NCI-H2196 (cell line): ENCODE data around the gene AMN.

ENCODE experiments used
- DNase-seq: peaks from one replicate; lab custom pipeline; 2025; ENCODE audit not compliant: unreplicated experiment; lab: John Stamatoyannopoulos, UW

Gene AMN

DNA sequence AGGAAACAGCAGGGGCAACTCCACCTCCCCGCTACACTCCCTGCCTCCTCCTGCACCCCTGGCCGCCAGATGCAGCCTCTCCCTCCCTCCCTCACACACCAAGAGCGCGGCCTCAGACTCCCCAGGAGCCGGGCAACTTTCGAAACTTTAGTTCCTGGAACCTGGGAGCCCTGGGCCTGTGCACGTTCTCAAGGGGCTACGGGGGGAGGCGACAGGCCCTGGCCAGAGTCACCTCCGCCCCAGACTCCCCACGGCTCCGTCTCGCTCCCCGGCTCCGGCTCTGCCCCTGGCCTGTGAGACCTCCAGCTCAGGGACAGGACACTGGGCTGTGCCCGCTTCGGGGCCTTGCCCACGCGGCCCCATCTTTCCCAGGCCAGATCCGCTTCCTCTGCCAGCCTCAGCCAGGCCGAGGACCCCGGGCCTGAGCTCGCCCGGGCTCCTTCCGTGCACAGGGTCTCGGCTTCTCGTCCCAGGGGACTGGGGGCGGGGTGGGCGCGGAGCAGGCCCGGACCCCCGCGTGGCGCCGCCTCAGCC, 5.5 kb downstream of the AMN start:
- no peak for DNase-seq

DNA sequence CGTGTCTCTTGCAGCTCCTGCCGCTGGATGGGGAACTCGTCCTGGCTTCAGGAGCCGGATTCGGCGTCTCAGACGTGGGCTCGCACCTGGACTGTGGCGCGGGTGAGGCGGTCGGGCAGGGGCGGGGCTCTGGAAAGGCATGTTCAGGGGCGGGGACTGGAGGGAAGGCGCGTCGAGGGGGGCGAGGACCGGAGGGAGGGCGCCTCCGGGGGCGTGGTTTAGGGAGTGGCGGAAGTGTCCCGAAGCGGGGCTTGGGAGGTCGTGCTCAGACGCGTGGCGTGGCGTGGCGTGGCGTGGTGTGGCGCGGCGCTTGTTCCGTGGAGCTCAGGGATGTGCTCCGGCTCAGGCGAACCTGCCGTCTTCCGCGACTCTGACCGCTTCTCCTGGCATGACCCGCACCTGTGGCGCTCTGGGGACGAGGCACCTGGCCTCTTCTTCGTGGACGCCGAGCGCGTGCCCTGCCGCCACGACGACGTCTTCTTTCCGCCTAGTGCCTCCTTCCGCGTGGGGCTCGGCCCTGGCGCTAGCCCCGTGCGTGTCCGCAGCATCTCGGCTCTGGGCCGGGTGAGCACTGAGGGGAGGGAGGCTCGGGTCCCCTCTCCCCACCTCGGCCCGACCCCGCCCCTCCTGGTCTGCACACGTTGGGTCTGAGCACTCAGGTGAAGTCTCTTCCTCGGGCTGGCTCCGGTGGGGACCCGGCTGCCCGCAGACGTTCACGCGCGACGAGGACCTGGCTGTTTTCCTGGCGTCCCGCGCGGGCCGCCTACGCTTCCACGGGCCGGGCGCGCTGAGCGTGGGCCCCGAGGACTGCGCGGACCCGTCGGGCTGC, 6.2 kb downstream of the AMN start:
- peak; percentile 47 for DNase-seq

DNA sequence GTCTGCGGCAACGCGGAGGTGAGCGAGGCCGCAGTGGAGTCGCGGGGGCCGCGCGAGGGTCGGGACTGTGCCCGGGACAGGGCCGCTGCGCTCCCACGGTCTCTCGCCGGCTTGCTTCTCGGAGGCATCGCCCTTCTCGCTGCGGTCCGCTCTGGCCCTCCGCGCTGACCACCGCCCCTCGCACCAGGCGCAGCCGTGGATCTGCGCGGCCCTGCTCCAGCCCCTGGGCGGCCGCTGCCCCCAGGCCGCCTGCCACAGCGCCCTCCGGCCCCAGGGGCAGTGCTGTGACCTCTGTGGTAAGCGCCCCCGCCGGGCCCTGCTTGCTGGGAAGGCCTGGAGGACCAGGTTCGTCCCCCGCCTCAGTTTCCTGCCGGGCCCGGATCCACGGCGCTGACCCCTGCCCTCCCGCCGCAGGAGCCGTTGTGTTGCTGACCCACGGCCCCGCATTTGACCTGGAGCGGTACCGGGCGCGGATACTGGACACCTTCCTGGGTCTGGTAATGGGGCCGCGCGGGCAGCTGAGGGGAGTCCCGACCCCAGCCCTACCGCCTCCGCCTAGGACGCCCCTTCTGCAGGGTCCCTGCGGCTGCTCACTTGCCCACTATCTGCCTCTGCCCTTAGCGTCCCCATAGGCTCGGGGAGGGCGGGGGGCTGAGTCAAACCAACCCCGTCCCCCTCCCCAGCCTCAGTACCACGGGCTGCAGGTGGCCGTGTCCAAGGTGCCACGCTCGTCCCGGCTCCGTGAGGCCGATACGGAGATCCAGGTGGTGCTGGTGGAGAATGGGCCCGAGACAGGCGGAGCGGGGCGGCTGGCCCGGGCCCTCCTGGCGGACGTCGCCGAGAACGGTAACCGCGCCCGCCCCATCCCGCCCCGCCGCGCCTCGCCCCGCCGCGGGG, 7.0 kb downstream of the AMN start:
- no peak for DNase-seq

DNA sequence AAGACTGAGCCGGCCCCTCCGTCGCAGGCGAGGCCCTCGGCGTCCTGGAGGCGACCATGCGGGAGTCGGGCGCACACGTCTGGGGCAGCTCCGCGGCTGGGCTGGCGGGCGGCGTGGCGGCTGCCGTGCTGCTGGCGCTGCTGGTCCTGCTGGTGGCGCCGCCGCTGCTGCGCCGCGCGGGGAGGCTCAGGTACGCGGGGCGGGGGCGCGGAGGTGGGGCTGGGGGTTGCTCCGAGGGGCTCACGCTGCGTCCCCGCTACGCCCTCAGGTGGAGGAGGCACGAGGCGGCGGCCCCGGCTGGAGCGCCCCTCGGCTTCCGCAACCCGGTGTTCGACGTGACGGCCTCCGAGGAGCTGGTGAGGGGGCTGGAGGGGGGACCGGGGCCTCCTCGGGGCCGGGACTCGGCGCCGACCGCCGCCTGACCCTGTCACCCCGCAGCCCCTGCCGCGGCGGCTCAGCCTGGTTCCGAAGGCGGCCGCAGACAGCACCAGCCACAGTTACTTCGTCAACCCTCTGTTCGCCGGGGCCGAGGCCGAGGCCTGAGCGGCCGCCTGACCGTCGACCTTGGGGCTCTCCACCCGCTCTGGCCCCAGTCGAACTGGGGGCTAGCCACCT, 7.8 kb downstream of the AMN start:
- peak; percentile 1 for DNase-seq

DNA sequence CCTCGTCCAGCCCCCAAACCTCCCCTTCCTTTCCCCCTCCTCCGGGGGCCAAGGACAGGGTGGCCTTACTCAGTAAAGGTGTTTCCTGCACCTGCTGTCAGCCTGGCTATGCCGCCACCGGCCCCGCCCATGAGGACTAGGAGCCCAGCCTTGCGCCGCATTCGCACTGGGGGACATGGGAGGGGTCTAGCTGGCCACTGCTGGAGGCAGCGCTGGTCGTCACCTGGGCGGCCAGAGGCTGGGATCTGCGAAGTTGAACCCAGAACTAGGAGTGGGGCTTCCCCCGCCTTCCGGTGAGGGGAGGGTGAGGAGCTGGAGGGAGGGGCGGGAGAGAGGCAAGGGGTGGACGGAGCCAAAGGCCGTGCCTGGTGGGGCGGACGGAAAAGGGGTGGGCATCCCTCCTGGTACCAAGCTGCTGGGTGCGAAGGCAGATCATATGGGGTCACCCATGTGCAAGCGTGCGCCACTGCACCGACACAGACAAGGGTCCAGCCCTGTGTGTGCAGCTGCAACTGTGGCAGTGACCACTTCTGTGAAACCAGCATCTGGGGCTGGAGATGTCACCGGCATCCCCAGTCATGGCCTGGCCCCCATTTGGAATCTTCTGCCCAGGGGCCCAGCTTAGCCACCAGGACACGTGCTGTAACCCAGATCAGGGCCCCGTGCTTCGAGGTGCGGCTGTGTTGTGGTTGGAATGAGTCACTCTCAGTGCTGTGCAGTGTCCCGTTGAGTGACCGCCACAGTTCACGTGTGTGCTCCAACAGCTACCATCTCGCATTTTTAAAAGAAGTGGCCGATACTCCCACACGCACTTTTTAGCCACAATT, 8.5 kb downstream of the AMN start:
- DNase-seq, result no peak

DNA sequence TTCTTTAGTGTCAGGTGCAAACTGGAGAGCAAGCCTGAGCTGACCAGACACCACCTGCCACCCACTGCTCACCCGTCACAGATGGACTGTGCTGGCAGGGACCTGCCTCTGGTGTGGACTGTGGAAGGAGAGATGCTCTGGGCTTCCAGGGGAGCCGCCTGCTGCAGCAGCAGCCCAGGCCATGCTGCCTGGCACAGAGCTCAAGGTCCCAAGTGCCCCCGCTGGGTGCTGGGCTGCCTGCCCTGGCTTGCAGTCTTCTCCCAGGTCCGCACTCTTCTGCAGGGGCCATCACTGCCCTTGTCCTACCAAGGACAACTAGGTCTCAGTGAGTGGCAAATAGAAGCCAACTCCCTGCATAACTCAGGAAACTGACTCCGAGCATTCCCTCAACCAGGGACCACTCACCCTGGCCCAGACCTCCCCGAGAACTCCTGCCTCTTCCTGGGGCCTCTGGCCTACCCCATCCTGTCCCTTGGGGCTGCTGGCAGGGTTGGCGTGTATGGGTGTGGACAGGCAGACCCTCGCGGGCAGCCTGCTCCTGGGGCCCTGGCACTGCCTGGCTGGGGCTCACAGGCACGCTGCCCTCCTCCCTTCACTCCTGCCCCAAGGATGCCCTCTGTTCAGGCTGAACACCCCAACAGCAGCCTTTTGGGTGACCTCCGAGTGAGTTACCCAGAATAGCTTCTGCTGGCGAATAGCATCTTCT, 9.3 kb downstream of the AMN start:
- no peak for DNase-seq

DNA sequence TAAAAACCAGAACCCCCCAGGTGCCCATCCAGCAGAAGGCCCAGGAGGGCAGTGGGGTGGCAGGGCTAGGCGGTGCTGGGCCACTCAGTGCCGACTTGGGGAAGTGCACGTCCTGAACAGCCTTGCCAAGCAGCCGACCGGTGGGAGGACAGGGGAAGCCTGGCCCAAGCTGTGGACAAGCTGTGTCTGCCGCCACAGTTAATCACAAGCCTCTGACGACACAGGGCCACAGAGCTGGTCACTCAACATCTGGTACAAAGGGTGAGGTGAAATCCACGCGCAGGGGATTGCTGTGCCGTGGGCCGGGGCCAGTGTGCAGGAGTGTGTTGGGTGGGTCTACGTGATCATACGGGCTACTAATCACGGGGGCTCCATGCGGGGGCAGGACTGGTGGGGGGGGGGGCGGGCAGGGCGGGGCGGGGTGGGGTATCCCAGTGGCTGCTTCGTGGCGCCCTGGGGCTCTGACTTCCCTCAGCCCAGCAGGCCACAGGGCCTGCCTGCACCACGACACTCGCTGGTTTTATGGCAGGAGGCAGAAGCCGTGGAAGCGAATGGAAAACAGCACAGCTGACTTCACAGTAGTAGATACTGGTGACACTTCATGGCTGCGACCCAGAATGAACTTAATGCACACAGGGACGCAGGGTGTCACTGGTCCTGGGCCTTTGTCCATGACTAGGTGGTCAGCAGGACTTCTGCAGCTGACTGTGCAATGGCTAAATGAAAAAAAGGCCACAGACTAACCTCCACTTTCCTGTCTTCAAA, 10.2 kb downstream of the AMN start:
- DNase-seq, result no peak

DNA sequence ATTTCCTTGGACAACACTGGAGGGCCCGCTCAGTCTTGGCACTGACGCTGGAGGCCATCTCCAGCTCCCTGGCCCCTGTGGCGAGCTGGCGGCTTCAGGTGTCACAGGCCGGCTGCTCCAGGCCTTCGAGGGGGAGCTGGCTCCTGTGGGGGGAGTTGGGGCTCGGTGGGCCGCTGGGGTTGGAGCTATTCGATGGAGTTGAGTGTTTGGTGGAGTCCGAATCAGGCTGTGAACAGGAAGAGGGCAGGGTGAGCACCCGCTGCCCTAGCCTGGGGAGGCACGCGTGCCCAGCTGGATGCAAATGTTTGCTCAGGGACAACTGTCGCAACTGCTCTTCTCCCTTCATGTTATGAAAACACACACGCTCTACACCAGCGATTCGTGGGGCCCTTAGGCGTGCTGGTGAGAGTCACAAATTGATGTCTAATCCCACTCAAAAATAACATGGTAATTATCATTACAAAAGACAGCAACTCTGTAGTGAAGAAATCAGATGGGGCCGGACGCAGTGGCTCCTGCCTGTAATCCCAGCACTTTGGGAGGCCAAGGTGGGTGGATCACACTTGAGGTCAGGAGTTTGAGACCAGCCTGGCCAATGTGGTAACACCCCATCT, 11.3 kb downstream of the AMN start:
- no peak for DNase-seq

DNA sequence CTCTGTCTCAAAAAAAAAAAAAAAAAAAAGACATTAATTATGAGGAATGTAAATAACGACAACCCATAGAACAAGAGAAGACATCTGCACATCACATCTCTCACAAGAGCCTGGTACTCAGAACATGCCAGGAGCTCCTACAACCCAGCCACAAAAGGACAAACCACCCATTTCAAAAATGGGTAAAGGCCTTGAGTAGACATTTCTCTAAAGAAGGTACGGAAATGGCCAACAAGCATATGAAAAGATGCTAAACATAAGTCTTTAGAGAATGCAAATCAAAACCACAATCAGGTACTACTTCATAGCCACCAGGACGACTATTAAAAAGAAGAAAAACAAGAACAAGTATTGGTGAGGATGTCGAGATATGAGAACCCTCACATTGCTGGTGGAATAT, 13.3 kb downstream of the AMN start:
- DNase-seq, result no peak

DNA sequence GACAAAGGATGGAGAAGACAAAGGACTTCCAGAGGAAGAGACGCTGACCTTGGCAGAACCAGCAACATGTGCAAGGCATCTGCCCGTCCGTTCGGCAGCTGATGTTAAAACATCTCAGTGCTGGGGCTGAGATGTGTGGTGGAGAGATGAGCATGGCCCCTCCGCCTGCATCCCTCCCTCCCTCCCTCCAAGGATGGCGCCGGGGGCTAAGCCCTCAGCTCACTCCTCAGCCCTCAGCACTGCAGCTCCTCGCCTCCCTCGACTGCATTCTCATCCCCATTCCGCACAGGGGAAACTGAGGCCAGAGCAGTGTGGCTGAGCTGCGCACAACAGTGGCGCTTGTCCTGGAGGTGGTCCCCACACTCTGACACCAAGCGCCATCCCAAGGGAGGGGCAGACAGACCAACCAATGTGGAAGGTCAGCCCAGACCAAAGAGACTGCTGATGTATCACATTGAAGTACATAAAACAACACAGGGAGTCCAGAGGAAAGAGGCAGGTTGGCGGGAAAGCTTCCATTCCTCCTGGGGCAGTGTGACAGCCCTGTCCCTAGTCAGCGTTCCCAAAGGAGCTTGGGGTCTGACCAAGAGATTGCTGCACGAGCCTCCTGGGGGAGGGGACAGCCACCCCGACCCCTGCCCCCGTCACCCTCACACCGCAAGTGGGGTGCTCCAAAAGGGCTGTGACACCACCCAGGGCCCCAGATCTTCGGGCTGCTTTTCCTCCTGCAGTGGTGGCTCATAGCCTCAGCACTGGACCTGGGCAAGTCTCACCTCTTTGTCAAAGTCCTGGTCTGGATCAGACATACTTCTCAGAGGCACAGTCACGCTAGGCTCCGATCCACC, 15.1 kb downstream of the AMN start:
- DNase-seq, result no peak

DNA sequence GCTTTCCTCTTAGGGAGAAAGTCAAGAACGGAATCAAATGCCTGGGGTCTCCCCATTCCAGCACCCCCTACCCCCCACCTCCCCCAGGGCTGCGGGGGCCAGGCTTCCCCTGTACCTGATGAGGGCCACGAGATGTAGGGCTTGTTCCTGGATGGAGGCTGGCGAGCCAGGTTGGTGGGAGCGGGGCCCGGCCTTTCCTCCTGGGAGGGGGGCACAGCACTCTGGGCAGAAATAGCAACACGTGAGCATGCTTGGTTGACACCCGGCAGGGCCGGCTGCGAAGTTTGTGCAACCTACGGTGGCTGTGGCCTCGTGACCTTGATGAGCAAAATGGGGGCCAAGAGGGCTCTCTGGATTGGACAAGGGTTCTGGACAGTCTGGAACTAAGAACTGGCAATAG, 15.7 kb downstream of the AMN start:
- DNase-seq, result no peak

DNA sequence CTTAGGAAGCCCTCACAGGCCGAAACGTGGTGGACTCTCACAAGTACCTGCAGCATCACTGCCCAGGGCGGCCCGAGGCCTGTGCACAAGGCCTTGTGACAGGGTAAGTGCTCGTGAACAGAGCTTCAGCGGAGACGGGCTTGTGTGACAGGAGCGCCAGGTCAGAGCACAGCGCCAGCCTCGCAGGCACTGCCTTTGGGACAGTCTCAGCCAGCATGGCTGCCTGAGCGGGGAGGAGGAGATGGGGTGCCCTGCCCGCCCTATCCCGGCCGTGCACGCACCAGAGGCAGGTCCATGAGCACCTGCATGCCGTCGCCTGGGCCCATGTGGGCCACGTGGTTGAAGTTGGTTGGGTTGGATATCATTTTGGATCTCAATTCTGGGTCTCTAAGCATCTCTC, 16.9 kb downstream of the AMN start:
- no peak for DNase-seq

DNA sequence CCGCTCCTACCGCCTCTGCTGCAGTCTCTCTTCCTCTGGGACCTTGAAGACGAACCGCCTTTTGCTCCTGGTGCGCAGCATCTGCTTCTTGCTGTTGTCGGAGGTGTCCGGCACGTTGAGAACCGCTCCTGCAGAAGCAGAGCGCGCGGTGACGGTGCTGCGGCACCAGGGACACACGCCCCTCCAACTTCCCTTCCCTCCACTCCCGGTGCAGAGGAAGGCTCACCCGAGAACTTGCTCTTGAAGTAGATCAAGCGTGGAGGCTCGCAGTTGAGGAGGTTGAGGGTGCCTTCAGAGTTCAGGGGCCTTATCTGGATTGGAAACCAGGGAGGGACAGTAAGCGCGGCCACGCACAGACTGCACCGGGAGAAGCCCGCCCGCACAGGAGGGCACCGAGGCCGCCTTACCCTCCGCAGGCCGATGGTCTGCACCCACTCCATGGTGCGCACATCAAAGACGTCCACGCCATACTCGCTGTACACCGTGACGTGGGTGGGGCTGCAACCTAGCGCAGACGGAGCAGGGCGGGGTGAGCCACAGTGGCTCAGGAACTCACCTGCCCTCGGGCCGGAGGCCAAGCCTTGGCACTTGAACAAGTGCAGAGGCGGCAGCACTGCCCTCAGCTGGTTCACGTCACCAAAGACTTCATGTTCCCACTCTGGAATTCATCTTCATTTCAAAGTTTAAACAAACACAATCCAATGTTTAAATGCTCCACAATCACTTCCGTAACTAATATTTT, 17.5 kb downstream of the AMN start:
- no peak for DNase-seq

DNA sequence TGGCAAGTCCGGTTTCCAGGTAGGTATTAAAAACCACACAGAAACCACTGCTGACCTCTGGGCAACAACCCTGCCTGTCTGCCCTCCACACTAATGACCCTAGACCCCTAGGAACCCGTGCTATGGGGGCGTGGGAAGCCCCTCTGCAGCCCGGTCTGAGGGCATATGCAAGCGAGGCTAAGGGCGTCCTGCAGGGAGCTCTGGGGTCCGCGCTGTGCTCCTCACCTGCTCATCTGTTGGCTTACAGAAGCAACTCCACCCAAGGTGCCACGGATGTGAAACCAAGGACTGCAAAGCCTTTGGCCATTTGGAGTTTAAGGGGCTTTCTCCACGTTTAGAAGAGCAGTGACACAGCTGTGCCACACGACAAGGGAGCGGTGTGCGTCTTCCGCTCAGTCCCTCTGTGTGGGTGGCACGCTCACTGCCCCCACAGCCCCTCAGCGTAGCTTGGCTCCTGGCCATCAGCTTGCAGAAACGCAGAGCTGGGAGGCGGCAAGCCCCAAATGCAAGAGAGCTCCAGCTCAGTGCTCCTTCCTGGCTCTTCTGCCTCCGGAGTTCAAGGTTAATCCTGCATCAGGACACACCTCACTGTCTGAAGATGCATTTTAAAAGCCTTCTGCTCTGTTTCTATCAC, 18.4 kb downstream of the AMN start:
- no peak for DNase-seq

DNA sequence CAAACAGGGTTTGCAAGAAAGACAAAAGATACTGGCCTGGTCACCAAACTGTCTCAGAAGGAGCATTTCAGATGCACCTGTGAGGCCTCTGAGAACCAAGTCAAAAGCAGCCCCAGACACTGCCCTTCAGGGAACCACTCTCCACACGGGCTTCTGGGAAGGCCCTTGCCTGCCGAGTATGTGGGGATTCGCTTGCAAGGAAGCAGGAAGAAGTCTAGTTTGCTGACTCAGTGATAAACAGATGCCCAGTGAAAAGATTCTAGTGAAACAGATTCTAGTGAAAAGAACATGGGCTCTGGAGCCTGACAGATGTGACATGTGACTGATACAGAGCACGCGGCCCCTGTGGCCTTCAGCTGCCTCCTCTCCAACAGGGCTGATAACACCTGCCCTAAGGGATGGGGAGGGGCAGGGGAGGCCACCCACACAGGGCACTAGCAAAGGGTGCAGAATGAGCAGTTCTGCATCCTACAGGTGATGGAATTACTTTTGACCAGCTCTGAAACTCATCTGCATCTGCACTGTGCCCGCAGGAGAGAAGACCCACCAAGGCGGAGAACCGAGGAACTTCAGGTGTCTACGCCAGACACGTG, 19.1 kb downstream of the AMN start:
- no peak for DNase-seq

DNA sequence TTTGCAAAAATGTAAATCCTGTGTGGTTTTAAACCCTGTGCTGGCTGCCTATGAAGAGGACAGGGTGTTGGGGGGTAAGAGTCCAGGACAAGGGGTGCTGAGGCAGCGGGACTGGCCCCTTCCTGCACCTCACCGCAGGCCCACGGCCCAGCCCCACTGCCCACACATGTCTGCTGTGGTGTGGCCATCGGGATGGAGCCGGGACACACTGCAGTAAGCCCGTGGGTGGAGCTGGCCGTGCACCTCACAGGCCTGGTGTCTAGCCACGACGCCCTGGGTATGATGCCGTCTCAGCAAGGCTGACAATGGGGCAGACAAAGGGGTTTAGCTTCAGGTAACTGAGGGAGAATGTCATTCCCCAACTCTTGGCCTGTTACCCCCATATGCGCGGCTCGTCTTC, 19.6 kb downstream of the AMN start:
- no peak for DNase-seq
